Calu3 (cell line): ENCODE data around the gene NUFIP2. TPM values are rescaled to one million over a fixed set of nuclear protein-coding genes. Genes with fewer than 3 reads are reported as not detected.
"Not testable (repeated sequence)": the region's sequence is repeated elsewhere in the genome, so short reads cannot be mapped to it uniquely, and the experiment has no call there.

Experiments
- BruUV-seq: library from RNA; stranded (reverse); fragments of 400-500 nt; replicated peaks from 2 replicates; lab custom pipeline; 2021; lab: Mats Ljungman, UMichigan
- CTCF ChIA-PET: fragments of 300-600 bp; sonication (Branson Sonifier 250); formaldehyde crosslinking; loops from one replicate; lab custom pipeline; 2022; ENCODE audit warnings: antibody characterized with exemption; lab: Charles Lee
- DNase-seq: peaks from one replicate; pipeline ENCODE4 v3.0.0; 2022
- H3K27ac Mint-ChIP-seq: one replicate; pipeline ENCODE4 v1.8.0; 2022; ENCODE audit warnings: mixed read lengths; ENCODE audit not compliant: unreplicated experiment
- H3K27me3 Mint-ChIP-seq: one replicate; pipeline ENCODE4 v1.8.0; 2022; ENCODE audit warnings: mixed read lengths; ENCODE audit not compliant: unreplicated experiment
- H3K36me3 Mint-ChIP-seq: one replicate; pipeline ENCODE4 v1.8.0; 2022; ENCODE audit warnings: mild to moderate bottlenecking, moderate library complexity, mixed read lengths; ENCODE audit not compliant: insufficient read depth, unreplicated experiment
- H3K4me1 Mint-ChIP-seq: one replicate; pipeline ENCODE4 v1.8.0; 2022; ENCODE audit warnings: mild to moderate bottlenecking, low read depth, mixed read lengths; ENCODE audit not compliant: unreplicated experiment
- H3K4me3 Mint-ChIP-seq: one replicate; pipeline ENCODE4 v1.8.0; 2022; ENCODE audit warnings: mild to moderate bottlenecking, low read depth, moderate library complexity, mixed read lengths; ENCODE audit not compliant: unreplicated experiment
- H3K9me3 Mint-ChIP-seq: one replicate; pipeline ENCODE4 v1.8.0; 2022; ENCODE audit warnings: low read depth, mixed read lengths; ENCODE audit not compliant: unreplicated experiment
- CTCF ChIP-seq: fragments of 200-600 bp; IDR thresholded peaks from one replicate; pipeline ENCODE4 v1.8.0; 2022; ENCODE audit warnings: antibody characterized with exemption; ENCODE audit not compliant: unreplicated experiment
- intact Hi-C: fragments of 100-400 bp; cut with micrococcal nuclease; formaldehyde crosslinking; loops from one replicate; pipeline ENCODE4 v1.10.0; 2022; ENCODE audit not compliant: unreplicated experiment
- total RNA-seq: library from RNA; stranded (reverse); gene quantifications from 2 replicates; pipeline ENCODE4 v1.2.3, GENCODE V29; 2022

The NUFIP2 gene
- total RNA-seq, 1 experiment from 2014 or later, result 92.9 TPM

GRCh38 chr17:29278692-29279091 lies 15.3 kb downstream of the NUFIP2 start:
- BruUV-seq, result no TSS peak
- TF ChIP-seq CTCF, result no peak
- CTCF ChIA-PET, result no interaction called here

GRCh38 chr17:29273924-29274323 lies 20.0 kb downstream of the NUFIP2 start:
- peaks cover 90% of the 10 kb centered on the region for H3K36me3 Mint-ChIP-seq
- H3K4me1 Mint-ChIP-seq, result peaks cover 17% of the 10 kb centered on the region
- no peak for DNase-seq
- no peak for TF ChIP-seq CTCF
- CTCF ChIA-PET, result no interaction called here
- no peak overlapping the region for H3K27ac Mint-ChIP-seq
- BruUV-seq, result no TSS peak
- H3K4me3 Mint-ChIP-seq, result no peak overlapping the region
- H3K9me3 Mint-ChIP-seq, result no peaks in the 10 kb centered on the region
- intact Hi-C loops, result no loop called here
- H3K27me3 Mint-ChIP-seq, result no peaks in the 10 kb centered on the region

More at GRCh38 chr17:29278692-29279091, 15.3 kb downstream of the NUFIP2 start:
- Mint-ChIP-seq H3K4me3 (no peak overlapping the region), H3K36me3 (peaks cover 89% of the 10 kb centered on the region), H3K4me1 (peaks cover 22% of the 10 kb centered on the region), H3K9me3 (no peaks in the 10 kb centered on the region), H3K27me3 (no peaks in the 10 kb centered on the region), H3K27ac (no peak overlapping the region)
- DNase-seq, result no peak
- intact Hi-C loops, result no loop called here

- H3K4me3 Mint-ChIP-seq, BruUV-seq, H3K27ac Mint-ChIP-seq, H3K27me3 Mint-ChIP-seq, intact Hi-C loops, DNase-seq, H3K9me3 Mint-ChIP-seq: not testable (repeated sequence)
- Mint-ChIP-seq H3K4me1 (peaks cover 17% of the 10 kb centered on the region), H3K36me3 (peaks cover 89% of the 10 kb centered on the region)
- CTCF ChIA-PET, result interaction anchor here (0.6 kb wide), 1 partner anchor 35 kb away, joined by 3 read pairs; no protein-coding TSS in a partner anchor
These were observed 22.0 kb downstream of the NUFIP2 start for GRCh38 chr17:29271980-29272379.

GRCh38 chr17:29263916-29264315 lies 30.0 kb downstream of the NUFIP2 start:
- no peak for TF ChIP-seq CTCF
- Mint-ChIP-seq H3K36me3 (peaks cover 85% of the 10 kb centered on the region), H3K27me3 (no peaks in the 10 kb centered on the region), H3K27ac (no peak overlapping the region), H3K9me3 (no peaks in the 10 kb centered on the region), H3K4me3 (no peak overlapping the region), H3K4me1 (no peaks in the 10 kb centered on the region)
- CTCF ChIA-PET, result no interaction called here
- BruUV-seq, result no TSS peak
- intact Hi-C loops, result no loop called here
- DNase-seq, result no peak

- peaks cover 76% of the 10 kb centered on the region for H3K36me3 Mint-ChIP-seq
- BruUV-seq, result no TSS peak
- H3K4me1 Mint-ChIP-seq, result peaks cover 18% of the 10 kb centered on the region
- H3K27me3 Mint-ChIP-seq, result no peaks in the 10 kb centered on the region
- TF ChIP-seq CTCF, result no peak
- no peak for DNase-seq
- intact Hi-C loops, result no loop called here
- CTCF ChIA-PET, result interaction anchor here (0.7 kb wide), 1 partner anchor 9 kb away, joined by 3 read pairs; no protein-coding TSS in a partner anchor
- no peak overlapping the region for H3K27ac Mint-ChIP-seq
- no peaks in the 10 kb centered on the region for H3K9me3 Mint-ChIP-seq
- H3K4me3 Mint-ChIP-seq, result no peak overlapping the region
These were observed 36.2 kb downstream of the NUFIP2 start for GRCh38 chr17:29257756-29258155.
